ENCODE results near the gene ABCC11.

The ABCC11 gene

DNA sequence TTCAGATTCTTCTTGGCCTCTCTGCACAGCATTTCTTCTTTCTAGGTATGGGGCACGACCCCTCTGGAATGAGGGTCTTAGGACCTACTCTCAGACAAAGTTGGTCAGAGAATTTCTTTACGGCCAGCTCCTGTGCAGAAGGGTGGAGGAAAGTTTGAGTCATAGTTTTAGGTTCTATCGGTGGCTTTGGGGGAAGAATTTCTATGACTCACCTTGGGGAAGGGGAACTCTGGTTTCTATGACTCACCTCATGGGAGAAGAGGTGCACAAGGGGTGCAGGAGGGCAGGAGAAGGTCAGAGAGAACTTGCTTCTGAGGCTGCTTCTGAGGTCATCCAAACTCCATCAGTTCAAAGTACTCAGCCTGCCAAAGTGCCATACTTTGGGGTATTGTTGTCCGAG lies 89.0 kb downstream of the ABCC11 start:
- no peak for DNase-seq (ENCODE audit: low read depth in 1 of 2, low spot score in 1 of 2)
- in situ Hi-C loops (cut with HindIII; ENCODE audit: low pct_unique_long_range_greater_than_20kb, low sequenced_read_pairs), result no loop called here
- no peak for TF ChIP-seq JUND (IDR thresholded peaks at IDR 0.05; ENCODE audit: low read depth)

GRCh38 chr16:48157794-48158193 lies 89.5 kb downstream of the ABCC11 start:
- in situ Hi-C loops (cut with HindIII; ENCODE audit: low pct_unique_long_range_greater_than_20kb, low sequenced_read_pairs), result no loop called here
- DNase-seq (ENCODE audit: low read depth in 1 of 2, low spot score in 1 of 2), result no peak
- TF ChIP-seq JUND (IDR thresholded peaks at IDR 0.05; ENCODE audit: low read depth), result no peak

GRCh38 chr16:48157302-48157701 lies 90.0 kb downstream of the ABCC11 start:
- in situ Hi-C loops (cut with HindIII; ENCODE audit: low pct_unique_long_range_greater_than_20kb, low sequenced_read_pairs), result no loop called here
- DNase-seq (ENCODE audit: low read depth in 1 of 2, low spot score in 1 of 2), result no peak
- TF ChIP-seq JUND (IDR thresholded peaks at IDR 0.05; ENCODE audit: low read depth), result no peak

- in situ Hi-C loops (cut with HindIII; ENCODE audit: low pct_unique_long_range_greater_than_20kb, low sequenced_read_pairs), result no loop called here
- DNase-seq (ENCODE audit: low read depth in 1 of 2, low spot score in 1 of 2), result peak; percentile 21 to 69
- no peak for TF ChIP-seq JUND (IDR thresholded peaks at IDR 0.05; ENCODE audit: low read depth)
Observed at GRCh38 chr16:48156790-48157209, 90.5 kb downstream of the ABCC11 start.

GRCh38 chr16:48155926-48156789 lies 91.2 kb downstream of the ABCC11 start, which contains the start of gene ABCC12:
Gene ABCC12 (minus strand): TSS chr16:48155993. CDS start chr16:48146424, 9,569 bp downstream.
- in situ Hi-C loops (cut with HindIII; ENCODE audit: low pct_unique_long_range_greater_than_20kb, low sequenced_read_pairs), result no loop called here
- no peak for TF ChIP-seq JUND (IDR thresholded peaks at IDR 0.05; ENCODE audit: low read depth)
- DNase-seq (ENCODE audit: low read depth in 1 of 2, low spot score in 1 of 2), result no peak

- in situ Hi-C loops (cut with HindIII; ENCODE audit: low pct_unique_long_range_greater_than_20kb, low sequenced_read_pairs), result no loop called here
- no peak for DNase-seq (ENCODE audit: low read depth in 1 of 2, low spot score in 1 of 2)
- no peak for TF ChIP-seq JUND (IDR thresholded peaks at IDR 0.05; ENCODE audit: low read depth)
Observed at GRCh38 chr16:48153774-48154173, 93.6 kb downstream of the ABCC11 start.

- DNase-seq (ENCODE audit: low read depth in 1 of 2, low spot score in 1 of 2), result no peak
- no peak for TF ChIP-seq JUND (IDR thresholded peaks at IDR 0.05; ENCODE audit: low read depth)
- in situ Hi-C loops (cut with HindIII; ENCODE audit: low pct_unique_long_range_greater_than_20kb, low sequenced_read_pairs), result no loop called here
Observed at GRCh38 chr16:48152226-48152625, 95.1 kb downstream of the ABCC11 start.

DNA sequence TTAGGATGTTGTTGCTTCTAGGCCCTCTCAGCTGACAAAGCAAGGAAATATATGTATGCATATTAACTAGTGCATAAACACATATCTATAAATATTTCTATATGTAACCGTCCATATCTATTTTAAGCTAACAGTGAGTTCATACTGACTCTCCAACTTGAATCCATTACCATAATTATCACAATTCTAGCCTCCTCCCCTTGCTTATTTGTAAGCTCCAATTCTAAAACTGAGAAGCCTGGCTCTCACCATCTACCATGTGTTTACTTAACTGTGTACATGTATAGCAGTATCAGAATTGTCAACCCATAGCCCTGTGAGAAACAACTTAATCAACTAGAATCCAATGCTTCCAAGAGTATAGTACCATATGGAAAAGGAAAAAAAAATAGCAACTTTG lies 96.6 kb downstream of the ABCC11 start:
- DNase-seq (ENCODE audit: low read depth in 1 of 2, low spot score in 1 of 2), result no peak
- in situ Hi-C loops (cut with HindIII; ENCODE audit: low pct_unique_long_range_greater_than_20kb, low sequenced_read_pairs), result no loop called here
- TF ChIP-seq JUND (IDR thresholded peaks at IDR 0.05; ENCODE audit: low read depth), result no peak

GRCh38 chr16:48146710-48147109 lies 100.6 kb downstream of the ABCC11 start:
- in situ Hi-C loops (cut with HindIII; ENCODE audit: low pct_unique_long_range_greater_than_20kb, low sequenced_read_pairs), result no loop called here

DNA sequence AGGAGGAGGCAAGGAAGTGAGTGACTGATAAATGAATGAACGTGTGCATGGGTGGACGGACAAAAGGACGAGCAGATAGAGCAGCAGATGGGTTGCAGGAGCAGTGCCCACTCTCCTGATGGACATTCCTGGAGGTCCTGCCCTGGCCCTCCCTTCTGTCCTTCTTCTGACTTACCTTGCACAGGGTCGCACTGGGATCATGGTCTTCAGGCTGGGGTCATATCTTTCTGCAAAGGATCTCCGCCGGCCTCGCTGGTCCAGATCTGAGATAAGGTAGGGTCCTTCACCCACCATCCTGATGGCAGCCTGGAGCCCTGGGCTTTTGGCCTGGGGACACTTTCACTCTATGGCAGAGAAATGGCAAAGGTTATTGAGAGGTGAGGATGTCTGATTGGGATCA lies 101.2 kb downstream of the ABCC11 start:
- TF ChIP-seq JUND (IDR thresholded peaks at IDR 0.05; ENCODE audit: low read depth), result no peak
- no peak for DNase-seq (ENCODE audit: low read depth in 1 of 2, low spot score in 1 of 2)
- in situ Hi-C loops (cut with HindIII; ENCODE audit: low pct_unique_long_range_greater_than_20kb, low sequenced_read_pairs), result no loop called here

More at GRCh38 chr16:48146710-48147109, 100.6 kb downstream of the ABCC11 start:
- DNase-seq (ENCODE audit: low read depth in 1 of 2, low spot score in 1 of 2), result no peak
- TF ChIP-seq JUND (IDR thresholded peaks at IDR 0.05; ENCODE audit: low read depth), result no peak

- in situ Hi-C loops (cut with HindIII; ENCODE audit: low pct_unique_long_range_greater_than_20kb, low sequenced_read_pairs), result no loop called here
- no peak for DNase-seq (ENCODE audit: low read depth in 1 of 2, low spot score in 1 of 2)
- TF ChIP-seq JUND (IDR thresholded peaks at IDR 0.05; ENCODE audit: low read depth), result no peak
Observed at GRCh38 chr16:48143812-48144368, 103.4 kb downstream of the ABCC11 start.

DNA sequence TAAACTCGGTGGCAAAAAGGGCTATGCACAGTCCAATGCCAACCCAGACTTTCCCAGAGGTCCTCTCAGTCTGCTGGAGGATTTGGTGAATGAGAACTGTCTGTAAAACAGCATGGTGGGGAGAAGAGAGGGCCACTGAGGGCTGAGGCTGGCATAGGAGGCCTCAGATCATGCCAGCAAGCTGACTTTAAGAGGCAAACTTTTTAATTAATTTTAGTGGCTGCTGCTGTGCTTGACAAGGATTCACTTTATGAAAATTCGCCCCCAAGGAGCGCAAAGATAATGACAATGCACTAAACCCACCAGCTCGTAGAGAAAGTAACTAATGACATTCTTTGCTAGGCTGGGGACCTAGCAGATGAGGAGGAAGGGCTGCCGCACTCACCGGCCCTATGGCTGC lies 106.5 kb downstream of the ABCC11 start:
- no peak for TF ChIP-seq JUND (IDR thresholded peaks at IDR 0.05; ENCODE audit: low read depth)
- in situ Hi-C loops (cut with HindIII; ENCODE audit: low pct_unique_long_range_greater_than_20kb, low sequenced_read_pairs), result no loop called here
- DNase-seq (ENCODE audit: low read depth in 1 of 2, low spot score in 1 of 2), result no peak

DNA sequence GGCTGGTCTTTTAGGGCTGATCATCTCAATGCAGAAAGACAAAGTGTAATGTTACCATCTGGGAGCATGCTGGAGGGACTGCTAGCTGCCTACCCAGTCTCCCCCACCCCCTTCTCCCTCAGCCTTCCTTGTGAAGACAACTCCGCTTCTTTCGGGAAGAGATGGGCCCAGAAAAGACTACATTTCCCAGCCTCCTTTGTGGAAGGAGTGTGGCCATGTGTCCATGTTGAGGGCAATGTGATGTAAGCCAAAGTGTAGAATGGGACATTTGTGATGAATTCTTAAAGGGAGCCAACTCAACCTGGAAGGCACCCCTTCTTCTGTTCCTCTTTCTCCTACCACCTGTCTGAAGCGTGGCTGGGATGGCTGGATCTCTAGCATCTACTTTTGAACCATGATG lies 107.8 kb downstream of the ABCC11 start:
- in situ Hi-C loops (cut with HindIII; ENCODE audit: low pct_unique_long_range_greater_than_20kb, low sequenced_read_pairs), result no loop called here
- DNase-seq (ENCODE audit: low read depth in 1 of 2, low spot score in 1 of 2), result no peak
- no peak for TF ChIP-seq JUND (IDR thresholded peaks at IDR 0.05; ENCODE audit: low read depth)

Data from T47D (cell line).